Hindlimb muscle (tissue), 1 donor: ENCODE results near the gene CPZ. TPM values are rescaled to one million over a fixed set of nuclear protein-coding genes. Genes with fewer than 3 reads are reported as not detected.

Source experiments
- DNase-seq: peaks from one replicate; pipeline ENCODE4 v3.0.0-alpha.2; 2013
- polyA plus RNA-seq: library from polyadenylated mRNA; unstranded; fragments of 120-200 nt; gene quantifications from one replicate; pipeline ENCODE4 v1.2.1, GENCODE V29; 2013; ENCODE audit not compliant: insufficient read length

The CPZ gene
- polyA plus RNA-seq, 1 donor = 6.0 TPM

DNA sequence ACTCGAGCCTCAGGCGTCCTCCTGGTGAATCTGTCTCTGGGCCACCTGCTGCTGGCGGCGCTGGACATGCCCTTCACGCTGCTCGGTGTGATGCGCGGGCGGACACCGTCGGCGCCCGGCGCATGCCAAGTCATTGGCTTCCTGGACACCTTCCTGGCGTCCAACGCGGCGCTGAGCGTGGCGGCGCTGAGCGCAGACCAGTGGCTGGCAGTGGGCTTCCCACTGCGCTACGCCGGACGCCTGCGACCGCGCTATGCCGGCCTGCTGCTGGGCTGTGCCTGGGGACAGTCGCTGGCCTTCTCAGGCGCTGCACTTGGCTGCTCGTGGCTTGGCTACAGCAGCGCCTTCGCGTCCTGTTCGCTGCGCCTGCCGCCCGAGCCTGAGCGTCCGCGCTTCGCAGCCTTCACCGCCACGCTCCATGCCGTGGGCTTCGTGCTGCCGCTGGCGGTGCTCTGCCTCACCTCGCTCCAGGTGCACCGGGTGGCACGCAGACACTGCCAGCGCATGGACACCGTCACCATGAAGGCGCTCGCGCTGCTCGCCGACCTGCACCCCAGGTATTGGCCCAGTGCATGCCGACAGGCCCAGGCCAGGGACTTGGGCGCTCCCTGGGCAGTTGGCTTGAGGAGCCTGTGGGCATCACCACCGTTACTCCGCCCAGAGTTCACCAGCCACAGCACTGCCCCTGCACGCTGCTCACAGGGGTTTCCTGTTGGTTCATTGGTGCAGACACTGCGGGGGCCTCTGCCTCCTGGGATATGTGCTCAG, 11.3 kb upstream of the CPZ start:
- no peak for DNase-seq

DNA sequence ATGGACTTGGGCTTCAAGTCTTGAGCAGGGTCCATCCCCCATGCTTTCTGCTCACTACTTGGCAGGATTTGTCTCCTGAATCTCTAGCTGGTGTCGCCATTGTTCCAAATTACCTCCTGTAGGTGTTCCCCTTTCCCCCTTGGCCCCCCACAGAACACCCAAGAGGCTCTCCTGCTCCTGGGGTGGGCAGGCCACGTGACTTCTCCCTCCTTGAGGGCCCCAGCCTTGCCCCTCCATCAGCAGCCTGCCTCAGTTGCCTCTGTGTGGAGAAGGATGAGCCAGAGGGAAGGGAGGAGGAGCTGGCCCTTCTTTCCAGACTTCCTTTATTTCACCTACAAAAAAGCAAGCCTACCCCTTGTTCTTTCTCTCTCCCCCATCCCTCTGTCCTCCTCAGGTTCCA, 10.5 kb upstream of the CPZ start:
- no peak for DNase-seq

DNA sequence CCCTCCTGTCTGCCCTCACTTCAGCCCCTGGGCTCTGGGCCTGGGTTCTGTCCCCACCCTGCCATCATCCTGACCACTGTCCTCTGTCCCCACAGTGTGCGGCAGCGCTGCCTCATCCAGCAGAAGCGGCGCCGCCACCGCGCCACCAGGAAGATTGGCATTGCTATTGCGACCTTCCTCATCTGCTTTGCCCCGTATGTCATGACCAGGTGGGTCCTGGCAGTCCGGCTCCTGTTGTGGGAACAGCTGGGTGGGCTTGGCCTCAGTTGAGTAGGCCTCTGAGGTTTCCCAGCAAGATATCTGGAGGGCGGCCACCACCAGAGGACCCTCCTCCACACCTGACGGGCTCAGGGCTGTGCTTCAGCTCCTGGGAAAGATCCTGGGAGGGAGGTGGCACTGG, 10.1 kb upstream of the CPZ start:
- no peak for DNase-seq

DNA sequence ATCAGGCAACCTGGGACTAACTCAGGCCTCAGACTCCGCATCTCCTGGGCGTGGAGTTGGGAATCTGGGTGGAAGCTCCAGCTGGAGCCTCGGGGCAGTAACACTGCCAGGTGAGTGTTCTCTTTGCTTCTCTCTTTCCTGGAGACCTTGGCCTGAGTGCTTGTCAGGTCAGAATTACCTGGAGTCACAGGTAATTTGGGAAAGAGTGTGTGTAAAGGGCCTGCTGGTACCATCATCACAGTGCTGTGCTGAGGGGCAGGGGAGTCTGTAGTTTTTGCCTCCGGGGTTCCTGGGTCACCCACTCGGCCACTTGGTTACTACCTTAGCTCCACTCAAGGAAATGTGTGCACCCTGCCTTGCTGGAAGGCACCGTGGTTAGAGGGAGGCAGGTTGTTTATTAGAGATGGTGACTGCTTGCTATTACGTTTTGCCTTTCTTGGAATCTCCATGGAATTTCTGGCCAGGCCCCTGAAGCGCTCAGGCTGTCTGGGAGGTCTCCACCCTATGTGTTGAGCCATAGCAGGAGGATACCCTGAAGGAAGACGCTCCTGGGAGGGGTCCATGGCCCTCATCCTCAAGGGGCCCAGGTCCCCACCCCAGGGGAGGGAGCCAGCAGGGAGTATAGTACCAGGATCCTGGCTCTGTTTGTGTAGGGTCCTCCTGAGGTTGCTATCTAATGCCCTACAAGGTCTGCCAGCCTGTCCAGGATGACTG, 9.5 kb upstream of the CPZ start:
- DNase-seq = no peak

DNA sequence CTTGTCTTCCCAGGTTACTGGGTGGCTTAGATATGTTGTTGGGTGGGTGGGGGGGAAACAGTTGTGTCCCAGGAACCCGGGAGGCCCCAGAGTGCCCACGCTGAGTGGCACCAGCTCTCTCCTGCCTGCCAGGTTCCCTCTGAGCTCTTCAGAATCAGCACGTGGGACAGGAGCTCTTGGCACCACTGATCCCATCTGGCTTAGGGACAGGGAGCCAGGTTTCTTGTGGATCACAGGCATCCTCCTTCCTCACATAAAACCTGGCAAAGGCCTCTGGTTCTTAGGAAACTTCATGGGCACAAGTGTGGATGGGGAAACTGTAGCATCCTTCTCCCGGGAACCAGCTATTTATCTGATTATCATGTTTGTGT, 8.9 kb upstream of the CPZ start:
- no peak for DNase-seq

DNA sequence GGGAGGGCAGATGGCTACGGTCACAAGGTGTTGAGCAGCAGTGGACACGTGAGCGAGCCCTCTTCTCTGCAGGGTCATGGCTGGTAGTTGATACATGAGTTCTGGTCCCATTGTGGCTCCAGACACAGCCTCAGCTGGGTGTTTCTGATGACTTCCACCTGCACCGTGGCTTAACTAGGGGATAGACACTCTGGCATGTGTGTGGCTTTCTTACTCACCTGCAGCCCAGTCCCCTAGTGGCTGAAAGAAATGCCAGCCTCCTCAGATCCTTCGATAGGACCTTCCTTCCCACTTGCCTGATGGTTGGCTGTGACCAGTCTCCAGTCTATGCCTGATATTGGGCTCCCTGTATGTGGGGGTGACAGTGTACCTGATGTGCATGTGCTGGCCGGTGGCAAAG, 7.4 kb upstream of the CPZ start:
- no peak for DNase-seq

DNA sequence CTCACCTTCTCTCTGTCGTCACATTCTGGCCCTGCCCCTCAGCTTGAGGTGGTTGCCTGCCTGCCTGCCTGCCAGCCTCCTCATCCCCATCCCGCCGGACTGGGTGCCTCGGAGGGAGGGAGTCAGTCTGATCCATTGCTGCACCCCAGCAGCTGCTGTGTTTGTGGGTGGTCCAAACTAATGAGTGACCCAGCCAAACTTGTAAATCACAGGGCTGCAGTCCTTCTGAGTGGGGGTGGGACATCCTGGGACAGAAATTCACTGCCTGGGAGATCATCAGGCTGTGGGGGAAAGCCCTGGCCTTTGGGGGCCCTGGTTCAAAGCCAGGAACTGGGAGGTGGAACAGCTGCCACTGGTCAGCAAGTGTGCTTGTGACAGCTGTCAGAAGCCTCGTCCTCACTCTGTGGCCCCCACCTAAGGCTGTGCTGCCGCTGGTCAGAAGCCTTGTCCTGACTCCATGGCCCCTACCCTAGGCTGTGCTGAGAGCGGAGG, 6.8 kb upstream of the CPZ start:
- no peak for DNase-seq

DNA sequence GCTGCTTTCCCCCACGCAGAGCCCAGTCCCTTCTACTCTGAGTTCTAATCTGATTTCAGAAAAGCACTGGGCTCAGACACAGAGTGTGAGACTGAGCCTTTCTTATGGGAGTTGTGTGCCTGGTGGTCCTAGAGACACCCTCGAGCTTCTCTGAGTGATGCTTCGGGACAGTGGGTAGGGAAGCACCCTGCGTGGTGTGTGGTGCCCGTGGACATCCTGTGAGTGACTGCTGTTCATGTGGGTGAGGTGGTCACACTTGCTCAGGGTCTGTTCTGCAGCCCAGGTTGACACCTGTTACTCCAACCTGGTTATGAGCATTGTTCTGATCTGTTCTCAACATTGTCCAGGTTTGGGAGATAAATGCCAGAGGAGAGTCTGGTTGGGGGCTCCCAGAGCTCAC, 6.3 kb upstream of the CPZ start:
- DNase-seq = no peak

DNA sequence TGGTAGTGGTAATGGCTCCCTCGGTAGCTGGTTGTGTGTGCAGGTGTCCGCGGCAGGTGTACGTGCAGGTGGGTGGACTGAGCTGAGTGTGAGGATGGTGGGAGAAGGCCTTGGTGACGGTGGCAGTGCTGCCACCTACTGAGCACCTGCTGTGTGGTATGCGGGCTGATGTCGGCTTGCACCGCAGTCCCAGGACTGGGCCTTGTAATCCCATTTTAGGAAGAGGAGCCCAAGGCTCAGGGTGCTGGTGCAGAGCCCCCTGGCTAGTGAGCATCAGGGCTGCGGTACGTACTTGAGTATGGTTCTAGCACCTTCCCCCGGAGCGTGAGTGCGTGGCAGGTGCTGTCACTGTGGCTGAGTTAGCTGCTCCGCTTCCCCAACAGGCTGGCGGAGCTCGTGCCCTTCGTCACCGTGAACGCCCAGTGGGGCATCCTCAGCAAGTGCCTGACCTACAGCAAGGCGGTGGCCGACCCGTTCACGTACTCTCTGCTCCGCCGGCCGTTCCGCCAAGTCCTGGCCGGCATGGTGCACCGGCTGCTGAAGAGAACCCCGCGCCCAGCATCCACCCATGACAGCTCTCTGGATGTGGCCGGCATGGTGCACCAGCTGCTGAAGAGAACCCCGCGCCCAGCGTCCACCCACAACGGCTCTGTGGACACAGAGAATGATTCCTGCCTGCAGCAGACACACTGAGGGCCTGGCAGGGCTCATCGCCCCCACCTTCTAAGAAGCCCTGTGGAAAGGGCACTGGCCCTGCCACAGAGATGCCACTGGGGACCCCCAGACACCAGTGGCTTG, 5.7 kb upstream of the CPZ start:
- DNase-seq = no peak

DNA sequence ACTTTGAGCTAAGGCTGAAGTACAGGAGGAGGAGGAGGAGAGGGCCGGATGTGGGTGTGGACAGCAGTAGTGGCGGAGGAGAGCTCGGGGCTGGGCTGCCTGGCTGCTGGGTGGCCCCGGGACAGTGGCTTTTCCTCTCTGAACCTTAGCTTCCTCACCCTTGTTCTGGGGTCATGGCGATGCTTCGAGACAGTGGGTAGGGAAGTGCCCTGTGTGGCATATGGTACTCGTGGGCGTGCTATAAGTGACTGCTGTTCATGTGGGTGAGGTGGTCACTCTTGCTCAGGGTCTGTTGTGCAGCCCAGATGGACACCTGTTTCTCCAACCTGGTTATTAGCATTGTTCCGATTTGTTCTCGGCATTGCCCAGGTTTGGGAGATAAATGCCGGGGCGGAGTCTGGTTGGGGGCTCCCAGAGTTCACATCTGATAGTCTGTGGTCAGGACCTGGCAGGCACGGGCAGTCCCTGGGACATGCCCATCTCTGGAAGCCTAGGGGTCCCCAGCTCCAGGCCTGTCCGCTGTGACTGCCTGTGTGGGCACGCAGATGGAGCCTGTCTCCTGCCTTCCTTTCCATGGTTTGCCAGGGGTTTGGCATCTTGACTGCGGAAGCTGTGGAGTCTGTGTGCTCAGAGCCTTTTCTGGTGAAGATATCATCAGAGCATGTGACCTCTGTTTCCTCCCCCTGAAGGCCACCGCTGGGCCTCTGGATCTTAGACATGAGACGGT, 4.9 kb upstream of the CPZ start:
- DNase-seq = no peak

DNA sequence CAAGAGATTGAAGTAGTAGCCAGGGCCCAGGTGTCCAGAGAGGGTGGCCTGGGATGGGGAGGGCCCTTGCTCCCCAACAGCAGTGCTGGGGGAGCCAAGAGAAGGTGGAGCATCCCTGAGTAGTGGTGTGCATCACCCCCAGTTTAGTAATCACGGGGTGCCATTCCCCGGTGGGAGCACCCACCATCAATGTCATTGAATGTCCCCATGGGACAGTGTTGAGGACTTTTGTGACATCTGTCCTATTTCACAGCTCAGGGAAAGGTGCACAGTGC, 4.4 kb upstream of the CPZ start:
- DNase-seq = no peak

DNA sequence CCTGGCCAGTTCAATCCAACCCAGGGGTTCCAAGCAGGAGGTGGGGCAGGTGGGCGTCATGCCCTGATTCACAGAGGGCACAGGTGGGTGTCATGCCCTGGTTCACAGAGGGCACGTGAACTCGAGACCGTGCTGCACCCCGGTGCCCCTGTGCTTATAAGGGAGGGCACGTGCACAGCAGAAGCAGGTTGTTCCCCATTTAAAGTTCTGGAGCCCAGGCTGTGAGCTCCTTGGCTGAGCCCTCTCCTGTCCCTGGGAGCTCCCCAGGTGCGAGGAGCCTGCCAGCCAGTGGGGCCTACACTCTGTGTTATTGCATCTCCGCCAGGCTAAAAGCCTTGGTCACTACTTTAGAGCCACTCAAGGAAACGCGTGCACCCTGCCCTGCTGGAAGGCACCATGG, 3.2 kb upstream of the CPZ start:
- DNase-seq = no peak

DNA sequence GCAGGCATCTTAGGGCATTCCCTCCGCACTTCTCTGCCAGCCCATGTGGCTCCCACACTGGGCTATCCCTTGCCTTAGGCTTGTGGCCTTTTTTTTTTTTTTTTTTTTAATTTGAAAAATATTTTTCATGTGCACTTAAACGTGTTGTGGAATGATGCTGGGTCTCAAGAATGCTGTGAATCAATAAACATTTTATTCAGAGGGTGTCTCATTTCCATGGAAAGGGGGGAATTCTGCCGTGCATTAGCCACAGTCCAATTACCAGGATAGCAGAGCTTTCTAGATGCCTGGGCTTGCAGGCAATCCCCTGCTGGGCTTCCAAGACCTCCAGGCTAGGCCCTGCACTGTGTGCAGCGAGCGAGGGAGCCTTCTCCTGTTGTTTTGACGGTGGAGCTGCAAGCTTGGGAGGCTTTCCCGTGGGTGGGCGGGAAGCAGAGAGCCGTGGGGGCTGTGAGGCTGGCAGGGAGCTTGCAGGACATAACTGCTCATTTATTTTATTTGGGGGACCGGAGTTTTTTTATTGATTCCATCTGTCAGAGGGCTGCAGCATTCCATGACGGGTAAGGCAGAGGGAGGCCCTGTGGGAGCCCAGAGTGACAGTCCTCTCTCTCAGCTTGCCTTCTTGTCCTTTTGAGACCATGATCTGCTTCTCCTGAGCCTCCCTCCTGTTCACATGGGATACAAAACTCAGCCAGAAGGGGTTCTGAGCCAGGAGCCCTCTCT, 2.6 kb upstream of the CPZ start:
- DNase-seq = no peak

DNA sequence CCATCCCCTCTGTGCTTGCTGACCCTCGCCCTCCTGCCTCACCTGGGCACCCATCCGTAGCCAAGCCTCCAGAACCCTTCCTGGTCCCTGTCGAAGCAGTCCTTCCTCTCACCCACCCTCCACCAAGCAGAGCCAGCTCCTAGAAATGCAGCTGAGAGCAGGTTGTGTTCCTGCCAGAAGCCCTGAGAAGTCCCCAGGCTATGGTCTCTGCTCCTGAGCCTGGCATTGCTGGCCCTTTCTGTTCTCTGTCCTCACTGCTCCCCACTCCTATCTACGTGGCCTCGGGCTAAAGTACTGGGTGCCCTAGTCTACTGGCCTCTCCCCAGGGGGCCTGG, 2.1 kb upstream of the CPZ start:
- no peak for DNase-seq

DNA sequence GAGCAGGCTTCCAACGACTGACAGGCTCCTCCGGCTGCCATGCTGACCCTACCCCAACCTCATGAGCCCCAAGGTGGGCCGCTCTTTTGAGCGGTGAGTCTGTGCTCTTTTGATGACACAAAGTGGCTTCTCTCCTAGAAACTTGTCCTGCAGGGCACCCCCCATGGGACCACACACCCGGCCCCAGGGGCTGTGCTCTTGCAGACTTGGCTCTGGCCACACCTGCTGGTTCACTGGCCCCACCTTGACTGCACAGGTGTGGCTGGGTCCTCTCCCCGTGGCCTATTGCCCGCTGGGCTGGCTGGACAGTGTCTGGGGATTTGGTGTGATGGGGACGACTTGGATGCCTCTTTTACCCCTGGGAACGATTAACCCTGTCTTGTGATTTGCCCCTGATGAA, 1.5 kb upstream of the CPZ start:
- no peak for DNase-seq

DNA sequence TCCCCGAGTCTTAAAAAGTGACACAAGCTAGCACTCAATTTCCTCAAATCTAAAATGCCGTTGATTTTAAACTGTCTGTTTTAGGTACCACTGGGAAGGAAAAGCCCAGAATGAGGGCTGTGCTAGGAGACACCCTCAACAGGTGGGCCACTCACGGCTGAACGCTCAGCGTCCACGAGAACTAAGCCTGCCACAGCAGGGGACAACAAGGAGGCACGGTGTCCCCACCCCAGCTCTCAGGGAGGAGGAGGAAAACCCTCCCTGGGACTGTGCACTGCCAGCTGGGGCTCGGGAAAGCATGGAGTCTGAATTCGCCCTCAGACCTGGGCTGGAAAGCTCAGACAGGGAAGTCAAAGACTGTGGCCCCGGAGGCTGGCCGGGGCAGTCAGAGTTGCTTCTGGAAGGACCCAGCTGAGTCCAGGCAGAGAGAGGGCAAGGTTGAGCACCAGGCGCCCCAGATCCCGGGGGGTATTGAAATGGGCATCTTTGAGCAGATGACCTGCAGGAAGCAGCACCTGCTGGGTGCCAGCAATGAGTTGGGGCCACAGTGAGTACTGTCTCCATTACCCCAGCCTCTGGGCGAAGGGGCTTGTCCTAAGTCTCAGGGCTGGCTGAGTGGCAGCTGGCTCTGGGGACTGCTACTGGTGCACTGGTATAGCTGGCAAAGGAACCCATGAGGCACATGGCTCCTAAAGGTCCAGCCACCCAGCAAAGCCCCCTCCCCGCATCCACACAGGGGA, 769 bp upstream of the CPZ start:
- no peak for DNase-seq

DNA sequence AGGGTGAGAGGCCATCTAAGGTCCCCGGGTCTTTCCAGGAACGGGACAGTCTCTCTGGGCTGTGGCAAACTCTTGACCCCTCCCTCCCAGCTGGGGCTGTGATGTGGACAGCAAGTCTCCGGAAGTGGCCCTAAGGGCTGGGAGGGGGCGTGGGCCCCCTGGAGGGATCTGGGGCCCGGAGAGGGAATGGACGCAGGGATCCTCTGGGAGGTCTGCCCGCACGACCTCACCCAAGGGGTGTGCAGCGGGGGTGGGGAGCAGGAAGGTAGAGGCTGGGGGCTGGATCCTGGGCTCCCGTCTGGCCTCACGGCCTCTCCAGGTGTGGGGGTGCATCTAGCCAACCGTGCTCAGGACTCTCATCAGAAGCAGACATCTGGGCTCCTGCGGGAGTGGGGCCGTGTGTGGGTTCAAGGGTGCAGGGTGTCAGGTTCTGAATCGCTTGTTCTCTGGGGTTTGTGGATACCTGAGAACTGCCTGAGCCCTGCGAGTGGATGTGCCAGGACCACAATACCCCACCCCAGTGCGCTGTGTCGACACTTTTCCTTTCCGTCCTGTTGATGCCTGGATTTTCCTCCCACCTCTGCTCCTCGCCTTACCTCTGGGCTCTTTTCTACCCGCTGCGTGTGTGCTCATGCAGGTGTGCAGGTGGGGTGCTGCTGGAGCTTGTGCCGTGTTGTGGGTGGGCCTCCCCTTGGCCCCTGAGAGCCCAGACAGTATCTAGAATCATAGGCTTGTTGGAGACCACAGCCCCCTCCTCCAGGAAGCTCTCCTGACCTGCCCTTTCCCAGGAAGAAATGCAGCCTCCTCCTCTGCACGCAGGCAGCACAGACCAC, 915 bp downstream of the CPZ start:
- DNase-seq = no peak

DNA sequence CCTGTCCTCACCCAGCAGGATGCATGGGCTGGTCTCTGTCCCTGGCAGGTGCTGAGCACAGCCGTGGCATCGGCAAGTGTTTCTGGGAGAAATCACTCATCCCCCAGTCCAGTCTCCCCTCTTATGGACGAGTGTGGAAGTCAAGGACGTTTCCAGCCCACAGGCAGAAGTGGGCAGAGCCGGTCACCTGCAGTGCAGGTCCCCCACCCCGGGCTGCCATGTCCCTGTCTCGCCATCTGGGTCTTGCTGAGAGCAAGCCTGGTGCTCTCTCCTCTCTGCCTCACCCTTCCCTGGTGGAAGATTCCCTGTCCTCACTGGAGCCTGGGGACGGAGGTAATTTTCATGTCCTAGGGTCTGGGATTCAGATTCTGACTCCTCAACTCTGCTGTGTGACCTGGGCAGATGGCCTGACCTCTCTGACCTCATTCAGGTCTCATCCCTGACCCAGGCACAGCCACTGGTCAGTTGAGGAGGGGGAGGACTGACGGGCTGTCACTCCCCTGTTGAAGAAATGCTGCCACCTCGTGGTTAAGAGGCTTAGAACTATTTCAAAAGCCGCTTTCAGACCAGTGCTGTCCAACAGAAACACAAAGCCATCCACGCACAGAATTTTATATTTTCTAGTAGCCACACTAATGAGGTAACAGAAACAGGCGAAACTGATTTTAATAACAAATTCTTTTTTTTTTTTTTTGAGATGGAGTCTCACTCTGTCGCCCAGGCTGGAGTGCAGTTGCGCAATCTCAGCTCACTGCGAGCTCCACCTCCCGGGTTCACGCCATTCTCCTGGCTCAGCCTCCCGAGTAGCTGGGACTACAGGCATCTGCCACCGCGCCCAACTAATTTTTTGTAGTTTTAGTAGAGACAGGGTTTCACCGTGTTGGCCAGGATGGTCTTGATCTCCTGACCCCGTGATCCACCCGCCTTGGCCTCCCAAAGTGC, 1.8 kb downstream of the CPZ start:
- peak; percentile 65 for DNase-seq

DNA sequence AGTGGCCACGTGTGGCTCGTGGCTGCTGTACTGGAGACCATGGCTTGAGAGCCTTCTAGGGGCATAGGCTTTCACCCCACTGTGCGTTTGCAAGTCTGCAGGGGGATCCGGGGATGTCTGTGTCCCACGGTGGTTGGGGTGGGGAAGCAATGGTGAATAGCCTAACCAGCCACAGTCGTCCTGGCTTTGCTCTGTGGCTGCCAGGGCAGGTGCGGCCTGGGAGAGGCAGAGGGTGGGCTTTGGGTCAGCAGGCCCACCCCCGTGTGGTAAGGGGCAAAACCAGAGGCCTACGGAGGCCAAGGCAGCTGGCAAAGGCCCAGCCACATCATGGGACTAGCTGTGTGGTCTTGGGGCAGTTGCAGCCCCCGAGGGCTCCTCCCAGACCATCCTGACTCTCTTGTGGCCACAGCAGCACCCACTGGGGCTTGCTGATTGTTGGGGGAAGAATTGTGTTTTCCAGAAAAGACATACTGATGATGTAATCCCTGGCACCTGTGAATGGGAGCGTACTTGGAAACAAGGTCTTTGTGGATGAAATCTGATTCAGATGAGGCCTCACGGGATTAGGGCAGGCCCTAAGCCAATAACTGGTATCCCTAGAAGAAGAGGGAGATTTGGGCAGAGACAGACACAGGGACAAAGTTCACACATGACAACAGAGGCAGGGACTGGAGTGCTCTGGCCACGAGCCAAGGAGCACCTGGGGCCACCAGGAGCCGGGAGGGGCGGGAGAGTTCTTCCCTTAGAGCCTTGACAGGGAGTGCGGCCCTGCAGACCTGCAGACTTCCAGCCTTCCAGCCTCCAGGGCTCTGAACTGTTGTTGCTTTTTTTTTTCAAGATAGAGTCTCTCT, 2.9 kb downstream of the CPZ start:
- no peak for DNase-seq
